Measurements from ENCODE around the gene ITSN1. TPM values are rescaled to one million over a fixed set of nuclear protein-coding genes. Genes with fewer than 3 reads are reported as not detected.

Gene ITSN1
- total RNA-seq, 1 experiment from 2014 or later: 88.5 TPM

DNA sequence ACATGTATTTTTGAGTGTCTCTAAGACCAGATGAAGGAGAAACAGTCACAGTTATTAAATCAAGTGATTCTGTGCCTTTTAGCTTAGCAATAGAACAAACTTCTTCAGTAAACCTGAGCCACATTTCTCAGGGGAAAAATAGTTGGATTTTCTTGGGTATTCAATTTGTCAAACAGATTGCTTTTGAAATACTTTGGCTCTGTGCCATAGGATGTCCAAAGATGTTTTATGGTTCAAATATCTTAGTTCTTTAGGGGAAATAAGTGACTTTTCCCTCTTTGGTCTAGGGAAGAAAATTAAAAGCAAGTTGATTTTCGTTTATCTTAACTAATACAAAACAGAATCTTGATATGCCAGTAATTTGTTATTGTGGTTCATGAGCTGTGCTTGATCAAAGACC lies 147.4 kb downstream of the ITSN1 start:
- intact Hi-C loops (cut with micrococcal nuclease; ENCODE audit: unreplicated experiment): no loop called here
- TF ChIP-seq CTCF (IDR thresholded peaks at IDR 0.05; ENCODE audit: insufficient read depth in 1 of 2, low read depth in 1 of 2, low read length in 1 of 2, severe bottlenecking in 1 of 2, unreplicated experiment in 1 of 2): no peak
- ChIA-PET CTCF (no interaction called here), POLR2A (no interaction called here)
- Histone ChIP-seq H3K9me3 (no peaks in the 10 kb centered on the region), H3K4me1 (no peaks in the 10 kb centered on the region), H3K27me3 (replicated peaks; ENCODE audit: control insufficient read depth, insufficient read depth, low read length) (no peaks in the 10 kb centered on the region), H3K4me3 (ENCODE audit: low read depth, low read length) (no peak overlapping the region), H3K36me3 (ENCODE audit: control insufficient read depth, insufficient read depth, low read length) (no peaks in the 10 kb centered on the region; the same call in 1 of the 2 replicates)
- Mint-ChIP-seq H3K36me3 (ENCODE audit: insufficient read depth, unreplicated experiment) (peaks cover 35% of the 10 kb centered on the region), H3K27ac (ENCODE audit: unreplicated experiment) (no peak overlapping the region), H3K9me3 (ENCODE audit: unreplicated experiment) (no peaks in the 10 kb centered on the region), H3K4me3 (ENCODE audit: unreplicated experiment) (no peak overlapping the region), H3K4me1 (ENCODE audit: low read depth, unreplicated experiment) (no peaks in the 10 kb centered on the region), H3K27me3 (ENCODE audit: insufficient read depth, unreplicated experiment) (no peaks in the 10 kb centered on the region)
- no peak for DNase-seq
- no TSS peak for BruUV-seq (replicated peaks)

- no peak overlapping the region for H3K4me3 Mint-ChIP-seq (ENCODE audit: unreplicated experiment)
- Histone ChIP-seq H3K9me3 (no peaks in the 10 kb centered on the region), H3K4me1 (no peaks in the 10 kb centered on the region), H3K27me3 (replicated peaks; ENCODE audit: control insufficient read depth, insufficient read depth, low read length) (no peaks in the 10 kb centered on the region), H3K4me3 (ENCODE audit: low read depth, low read length) (no peak overlapping the region), H3K36me3 (ENCODE audit: control insufficient read depth, insufficient read depth, low read length) (no peaks in the 10 kb centered on the region; the same call in 1 of the 2 replicates)
- H3K9me3 Mint-ChIP-seq (ENCODE audit: unreplicated experiment): no peaks in the 10 kb centered on the region
- no peaks in the 10 kb centered on the region for H3K4me1 Mint-ChIP-seq (ENCODE audit: low read depth, unreplicated experiment)
- no peaks in the 10 kb centered on the region for H3K27me3 Mint-ChIP-seq (ENCODE audit: insufficient read depth, unreplicated experiment)
- TF ChIP-seq CTCF (IDR thresholded peaks at IDR 0.05; ENCODE audit: insufficient read depth in 1 of 2, low read depth in 1 of 2, low read length in 1 of 2, severe bottlenecking in 1 of 2, unreplicated experiment in 1 of 2): no peak
- intact Hi-C loops (cut with micrococcal nuclease; ENCODE audit: unreplicated experiment): no loop called here
- CTCF ChIA-PET: interaction anchor here (0.5 kb wide), 1 partner anchor 104 kb away, joined by 3 read pairs; no protein-coding TSS in a partner anchor
- peaks cover 37% of the 10 kb centered on the region for H3K36me3 Mint-ChIP-seq (ENCODE audit: insufficient read depth, unreplicated experiment)
- no TSS peak for BruUV-seq (replicated peaks)
- no peak for DNase-seq
- no peak overlapping the region for H3K27ac Mint-ChIP-seq (ENCODE audit: unreplicated experiment)
- POLR2A ChIA-PET: no interaction called here
Measured at GRCh38 chr21:33791073-33791472, 148.8 kb downstream of the ITSN1 start.

- Mint-ChIP-seq H3K4me3 (ENCODE audit: unreplicated experiment) (no peak overlapping the region), H3K27ac (ENCODE audit: unreplicated experiment) (no peak overlapping the region), H3K36me3 (ENCODE audit: insufficient read depth, unreplicated experiment) (peaks cover 55% of the 10 kb centered on the region), H3K4me1 (ENCODE audit: low read depth, unreplicated experiment) (no peaks in the 10 kb centered on the region), H3K9me3 (ENCODE audit: unreplicated experiment) (no peaks in the 10 kb centered on the region), H3K27me3 (ENCODE audit: insufficient read depth, unreplicated experiment) (no peaks in the 10 kb centered on the region)
- no peak for TF ChIP-seq CTCF (IDR thresholded peaks at IDR 0.05; ENCODE audit: insufficient read depth in 1 of 2, low read depth in 1 of 2, low read length in 1 of 2, severe bottlenecking in 1 of 2, unreplicated experiment in 1 of 2)
- H3K4me3 ChIP-seq (ENCODE audit: low read depth, low read length): no peak overlapping the region
- ChIA-PET POLR2A (no interaction called here), CTCF (no interaction called here)
- intact Hi-C loops (cut with micrococcal nuclease; ENCODE audit: unreplicated experiment): no loop called here
- no peaks in the 10 kb centered on the region for H3K27me3 ChIP-seq (replicated peaks; ENCODE audit: control insufficient read depth, insufficient read depth, low read length)
- no TSS peak for BruUV-seq (replicated peaks)
- no peak for DNase-seq
- no peaks in the 10 kb centered on the region; the same call in 1 of the 2 replicates for H3K36me3 ChIP-seq (ENCODE audit: control insufficient read depth, insufficient read depth, low read length)
- no peaks in the 10 kb centered on the region for H3K9me3 ChIP-seq
- no peaks in the 10 kb centered on the region for H3K4me1 ChIP-seq
Measured at GRCh38 chr21:33794596-33794995, 152.3 kb downstream of the ITSN1 start.

All from Caco-2 (cell line).